HL-60 (cell line): ENCODE results near the gene ARSA.

ENCODE experiments used
- GABPA ChIP-seq: IDR thresholded peaks from 2 replicates; pipeline ENCODE4 v1.6.1; 2012; ENCODE audit warnings: low read depth
- POLR2AphosphoS5 ChIP-seq: IDR thresholded peaks from 2 replicates; pipeline ENCODE4 v1.6.1; 2012; ENCODE audit warnings: low read depth
- REST ChIP-seq: IDR thresholded peaks from 2 replicates; pipeline ENCODE4 v1.6.1; 2012; ENCODE audit warnings: low read depth; ENCODE audit not compliant: insufficient replicate concordance
- SPI1 ChIP-seq: IDR thresholded peaks from 2 replicates; pipeline ENCODE4 v1.6.1; 2012; ENCODE audit warnings: low read depth, mild to moderate bottlenecking, borderline replicate concordance
- TF ChIP-seq, protein P1 (sequence below): IDR thresholded peaks from one replicate; pipeline ENCODE4 v1.5.1; 2011; ENCODE audit warnings: low read length, control low read depth, inconsistent platforms; ENCODE audit not compliant: insufficient read depth

- TF ChIP-seq, protein P1, sequence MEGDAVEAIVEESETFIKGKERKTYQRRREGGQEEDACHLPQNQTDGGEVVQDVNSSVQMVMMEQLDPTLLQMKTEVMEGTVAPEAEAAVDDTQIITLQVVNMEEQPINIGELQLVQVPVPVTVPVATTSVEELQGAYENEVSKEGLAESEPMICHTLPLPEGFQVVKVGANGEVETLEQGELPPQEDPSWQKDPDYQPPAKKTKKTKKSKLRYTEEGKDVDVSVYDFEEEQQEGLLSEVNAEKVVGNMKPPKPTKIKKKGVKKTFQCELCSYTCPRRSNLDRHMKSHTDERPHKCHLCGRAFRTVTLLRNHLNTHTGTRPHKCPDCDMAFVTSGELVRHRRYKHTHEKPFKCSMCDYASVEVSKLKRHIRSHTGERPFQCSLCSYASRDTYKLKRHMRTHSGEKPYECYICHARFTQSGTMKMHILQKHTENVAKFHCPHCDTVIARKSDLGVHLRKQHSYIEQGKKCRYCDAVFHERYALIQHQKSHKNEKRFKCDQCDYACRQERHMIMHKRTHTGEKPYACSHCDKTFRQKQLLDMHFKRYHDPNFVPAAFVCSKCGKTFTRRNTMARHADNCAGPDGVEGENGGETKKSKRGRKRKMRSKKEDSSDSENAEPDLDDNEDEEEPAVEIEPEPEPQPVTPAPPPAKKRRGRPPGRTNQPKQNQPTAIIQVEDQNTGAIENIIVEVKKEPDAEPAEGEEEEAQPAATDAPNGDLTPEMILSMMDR, result no peak
- no peak for TF ChIP-seq REST
- no peak for TF ChIP-seq SPI1
- TF ChIP-seq POLR2AphosphoS5, result no peak
- no peak for TF ChIP-seq GABPA
Observed at GRCh38 chr22:50640857-50641647, 13.1 kb upstream of the ARSA start.
